ENCODE data around the gene NLRP6. TPM values are rescaled to one million over a fixed set of nuclear protein-coding genes. Genes with fewer than 3 reads are reported as not detected.
A peak's percentile ranks its signal among the peaks of the same experiment; 100 is the strongest.
"Not testable (repeated sequence)": the region's sequence is repeated elsewhere in the genome, so short reads cannot be mapped to it uniquely, and the experiment has no call there.

NLRP6 gene
- total and polyA plus RNA-seq, 7 donors, result 0.33 to 3.3 (median 2.1) TPM; not detected in 3

- no peak for TF ChIP-seq EP300 (IDR thresholded peaks at IDR 0.05)
- TF ChIP-seq CTCF (IDR thresholded peaks at IDR 0.05), result no peak
- no peak for TF ChIP-seq POLR2AphosphoS5 (IDR thresholded peaks at IDR 0.05)
- no peak for TF ChIP-seq POLR2A (IDR thresholded peaks at IDR 0.05)
- H3K4me1 ChIP-seq, result peaks cover 0 to 19% (median 9%) of the 10 kb centered on the region in 4 donors
- no peaks in the 10 kb centered on the region for H3K9me3 ChIP-seq
- H3K27ac ChIP-seq, result no peak overlapping the region
- 89 to 91% methylated on average over 23 of the region's 23 CpGs for WGBS, 2 donors
- no peaks in the 10 kb centered on the region for H3K36me3 ChIP-seq
- intact Hi-C loops (cut with DNase I), result no loop called here
- H3K4me3 ChIP-seq, result no peak overlapping the region
- H3K27me3 ChIP-seq, result no peaks in the 10 kb centered on the region
- peak; percentile 62 for DNase-seq
Observed at GRCh38 chr11:332651-333480, 54.7 kb downstream of the NLRP6 start.

- intact Hi-C loops (cut with DNase I); H3K4me3 ChIP-seq; H3K27me3 ChIP-seq; H3K9me3 ChIP-seq; H3K27ac ChIP-seq; H3K36me3 ChIP-seq: not testable (repeated sequence)
- DNase-seq, result peak; percentile 48
- peaks cover 0 to 15% (median 7%) of the 10 kb centered on the region in 4 donors for H3K4me1 ChIP-seq
- WGBS, 2 donors, result 87 to 88% methylated on average over 17 of the region's 17 CpGs
Observed at GRCh38 chr11:333616-334263, 55.5 kb downstream of the NLRP6 start.

GRCh38 chr11:334264-334994 is 56.2 kb downstream of the NLRP6 start:
- DNase-seq, result peak; percentile 75
- H3K36me3 ChIP-seq, result no peaks in the 10 kb centered on the region
- intact Hi-C loops (cut with DNase I), result no loop called here
- peaks cover 0 to 15% (median 7%) of the 10 kb centered on the region in 4 donors for H3K4me1 ChIP-seq
- H3K27me3 ChIP-seq, result no peaks in the 10 kb centered on the region
- TF ChIP-seq EP300 (IDR thresholded peaks at IDR 0.05), result no peak
- no peak for TF ChIP-seq POLR2AphosphoS5 (IDR thresholded peaks at IDR 0.05)
- TF ChIP-seq CTCF (IDR thresholded peaks at IDR 0.05), result no peak
- TF ChIP-seq POLR2A (IDR thresholded peaks at IDR 0.05), result no peak
- no peak overlapping the region for H3K4me3 ChIP-seq
- H3K27ac ChIP-seq, result peak overlapping the region in 2 of 4 donors; percentile 5 to 8
- no peaks in the 10 kb centered on the region for H3K9me3 ChIP-seq
- WGBS, 2 donors, result 69 to 75% methylated on average over 25 of the region's 25 CpGs

Small RNA genes lying within 50 kb of the gene (small RNA-seq; reads per million reads assigned to genes)
- gene AC136475.6, result 0 reads per million in 3 donors

Other genes starting within 250 kb of the NLRP6 start
- gene SCGB1C1, start 85.3 kb upstream of the NLRP6 start, total RNA-seq, result not detected
- gene SCGB1C1, start 85.3 kb upstream of the NLRP6 start, polyA plus RNA-seq, result not detected
- 10 to 100 TPM; 22.8 to 29.6 (median 23.8) TPM for gene BET1L, start 71.0 kb upstream of the NLRP6 start, total RNA-seq
- 10 to 100 TPM; 33.8 to 48.1 (median 39.0) TPM for gene BET1L, start 71.0 kb upstream of the NLRP6 start, polyA plus RNA-seq
- 100 to 1,000 TPM in 1 of 4 donors, 10 to 100 TPM in 3; 73.7 to 103 (median 86.8) TPM for gene RIC8A, start 70.7 kb upstream of the NLRP6 start, total RNA-seq
- 10 to 100 TPM; 39.6 to 69.1 (median 47.9) TPM for gene RIC8A, start 70.7 kb upstream of the NLRP6 start, polyA plus RNA-seq
- 10 to 100 TPM in 3 of 4 donors, 1 to 10 TPM in 1; 6.4 to 12.5 (median 11.5) TPM for gene SIRT3, start 42.1 kb upstream of the NLRP6 start, total RNA-seq
- gene SIRT3, start 42.1 kb upstream of the NLRP6 start, polyA plus RNA-seq, result 10 to 100 TPM in 2 of 3 donors, 1 to 10 TPM in 1; 9.6 to 21.0 (median 12.5) TPM
- 100 to 1,000 TPM in 2 of 4 donors, 10 to 100 TPM in 2; 86.2 to 118 (median 99.3) TPM for gene PSMD13, start 41.4 kb upstream of the NLRP6 start, total RNA-seq
- gene PSMD13, start 41.4 kb upstream of the NLRP6 start, polyA plus RNA-seq, result 100 to 1,000 TPM; 111 to 180 (median 138) TPM
- 10 to 100 TPM; 11.4 to 15.3 (median 13.6) TPM for gene PGGHG, start 10.7 kb downstream of the NLRP6 start, total RNA-seq
- 10 to 100 TPM in 1 of 3 donors, 1 to 10 TPM in 2; 1.6 to 68.0 (median 3.6) TPM for gene PGGHG, start 10.7 kb downstream of the NLRP6 start, polyA plus RNA-seq
- gene IFITM5, start 21.1 kb downstream of the NLRP6 start, total RNA-seq, result not detected
- gene IFITM5, start 21.1 kb downstream of the NLRP6 start, polyA plus RNA-seq, result not detected
- 100 to 1,000 TPM in 3 of 4 donors, 10 to 100 TPM in 1; 79.8 to 187 (median 141) TPM for gene IFITM2, start 29.4 kb downstream of the NLRP6 start, total RNA-seq
- gene IFITM2, start 29.4 kb downstream of the NLRP6 start, polyA plus RNA-seq, result 100 to 1,000 TPM in 2 of 3 donors, 10 to 100 TPM in 1; 73.3 to 461 (median 164) TPM
- 10 to 100 TPM; 82.4 to 94.2 (median 92.6) TPM for gene IFITM1, start 35.6 kb downstream of the NLRP6 start, total RNA-seq
- gene IFITM1, start 35.6 kb downstream of the NLRP6 start, polyA plus RNA-seq, result 100 to 1,000 TPM in 1 of 3 donors, 10 to 100 TPM in 2; 41.2 to 580 (median 58.9) TPM
- 100 to 1,000 TPM; 278 to 463 (median 291) TPM for gene IFITM3, start 42.5 kb downstream of the NLRP6 start, total RNA-seq
- 1,000 to 10,000 TPM in 1 of 3 donors, 100 to 1,000 TPM in 2; 116 to 1,104 (median 383) TPM for gene IFITM3, start 42.5 kb downstream of the NLRP6 start, polyA plus RNA-seq
- 1 to 10 TPM; 1.4 to 9.1 (median 2.7) TPM for gene B4GALNT4, start 91.1 kb downstream of the NLRP6 start, total RNA-seq
- 1 to 10 TPM in 2 of 3 donors, not detected in 1; 7.6 to 7.8 TPM for gene B4GALNT4, start 91.1 kb downstream of the NLRP6 start, polyA plus RNA-seq
- under 1 TPM in 2 of 4 donors, not detected in 2; 0.27 to 0.71 TPM for gene PKP3, start 115.8 kb downstream of the NLRP6 start, total RNA-seq
- gene PKP3, start 115.8 kb downstream of the NLRP6 start, polyA plus RNA-seq, result 100 to 1,000 TPM in 1 of 3 donors, 10 to 100 TPM in 2; 57.1 to 140 (median 86.7) TPM
- gene SIGIRR, start 136.6 kb downstream of the NLRP6 start, total RNA-seq, result 10 to 100 TPM; 51.0 to 70.9 (median 53.1) TPM
- gene SIGIRR, start 136.6 kb downstream of the NLRP6 start, polyA plus RNA-seq, result 100 to 1,000 TPM in 1 of 3 donors, 10 to 100 TPM in 2; 46.8 to 122 (median 50.2) TPM
- 1 to 10 TPM in 1 of 4 donors, under 1 TPM in 3; 0.14 to 2.5 (median 0.26) TPM for gene ANO9, start 163.6 kb downstream of the NLRP6 start, total RNA-seq
- 100 to 1,000 TPM in 1 of 3 donors, 1 to 10 TPM in 2; 4.2 to 123 (median 6.5) TPM for gene ANO9, start 163.6 kb downstream of the NLRP6 start, polyA plus RNA-seq
- 10 to 100 TPM; 30.1 to 76.2 (median 44.6) TPM for gene PTDSS2, start 171.9 kb downstream of the NLRP6 start, total RNA-seq
- 10 to 100 TPM in 1 of 3 donors, 1 to 10 TPM in 2; 4.8 to 29.0 (median 6.5) TPM for gene PTDSS2, start 171.9 kb downstream of the NLRP6 start, polyA plus RNA-seq
- gene RNH1, start 228.8 kb downstream of the NLRP6 start, total RNA-seq, result 100 to 1,000 TPM; 150 to 210 (median 160) TPM
- gene RNH1, start 228.8 kb downstream of the NLRP6 start, polyA plus RNA-seq, result 100 to 1,000 TPM; 101 to 126 (median 108) TPM